Endodermal cell (in vitro differentiated cells): ENCODE measurements around the gene IRS2. TPM values are rescaled to one million over a fixed set of nuclear protein-coding genes. Genes with fewer than 3 reads are reported as not detected.

ENCODE experiments used
- DNase-seq: peaks from one replicate; pipeline ENCODE4 v3.0.0-alpha.2; 2017
- H3K27ac ChIP-seq: 2 replicates; pipeline ENCODE4 v1.5.1; 2013; ENCODE audit warnings: mild to moderate bottlenecking, low read depth, low read length, moderate library complexity
- H3K27me3 ChIP-seq: 2 replicates; pipeline ENCODE4 v1.6.1; 2013; ENCODE audit warnings: mild to moderate bottlenecking, low read length, moderate library complexity; ENCODE audit not compliant: insufficient read depth, control insufficient read depth, poor library complexity, severe bottlenecking
- H3K36me3 ChIP-seq: 2 replicates; pipeline ENCODE4 v1.7.0; 2013; ENCODE audit warnings: mild to moderate bottlenecking, low read length, moderate library complexity; ENCODE audit not compliant: control insufficient read depth, insufficient read depth
- H3K4me1 ChIP-seq: one replicate; pipeline ENCODE4 v1.7.0; 2013; ENCODE audit warnings: low read length; ENCODE audit not compliant: control insufficient read depth, insufficient read depth
- H3K4me3 ChIP-seq: 2 replicates; pipeline ENCODE4 v1.5.1; 2013; ENCODE audit warnings: mild to moderate bottlenecking, low read length, moderate library complexity
- H3K9ac ChIP-seq: 2 replicates; pipeline ENCODE4 v1.6.1; 2013; ENCODE audit warnings: mild to moderate bottlenecking, low read length, moderate library complexity; ENCODE audit not compliant: poor library complexity, severe bottlenecking; ENCODE audit errors: extremely low read depth
- H3K9me3 ChIP-seq: 2 replicates; pipeline ENCODE4 v1.6.1; 2013; ENCODE audit warnings: mild to moderate bottlenecking, low read length, moderate library complexity; ENCODE audit not compliant: control insufficient read depth
- H3K27ac Mint-ChIP-seq: 2 replicates; pipeline ENCODE4 v1.8.0; 2020; ENCODE audit warnings: mixed read lengths
- H3K27me3 Mint-ChIP-seq: 2 replicates; pipeline ENCODE4 v1.8.0; 2021; ENCODE audit warnings: mild to moderate bottlenecking, mixed read lengths; ENCODE audit not compliant: insufficient read depth
- H3K36me3 Mint-ChIP-seq: 2 replicates; pipeline ENCODE4 v1.8.0; 2020; ENCODE audit warnings: low read depth, mixed read lengths
- H3K4me1 Mint-ChIP-seq: 2 replicates; pipeline ENCODE4 v1.8.0; 2020; ENCODE audit warnings: mixed read lengths
- H3K4me3 Mint-ChIP-seq: 2 replicates; pipeline ENCODE4 v1.8.0; 2020; ENCODE audit warnings: mild to moderate bottlenecking, moderate library complexity, mixed read lengths
- H3K9me3 Mint-ChIP-seq: 2 replicates; pipeline ENCODE4 v1.8.0; 2020; ENCODE audit warnings: mild to moderate bottlenecking, mixed read lengths
- CTCF ChIP-seq: fragments of 200-600 bp; sonication (generic); conservative IDR thresholded peaks from 2 replicates; pipeline ENCODE4 v1.5.0; 2021; ENCODE audit warnings: antibody characterized with exemption, mild to moderate bottlenecking
- WGBS, 2 experiments: methylation state at CpG; one replicate each; pipeline versions ENCODE4 v1.1.5 to v1.1.7; 2013; ENCODE audit warnings: missing lambda C conversion rate in 2 of 2, mixed read lengths in 1 of 2; ENCODE audit not compliant: insufficient coverage in 1 of 2, insufficient read length in 1 of 2; 5-methylcytosine and 5-hydroxymethylcytosine counted together
- total RNA-seq, 2 donors: library from RNA; stranded (reverse); fragmentation: NEBNext Ultra II Directional in 1 of 2; extraction: Animal tissue kit (Norgen Biotek cat#: 25700) in 1 of 2; gene quantifications; 2 replicates in 1 of 2; 3 replicates in 1 of 2; pipeline ENCODE4 v1.2.1, GENCODE V29; 2021

IRS2 gene
- total RNA-seq, 2 donors from 2014 or later = 16.9 to 23.7 TPM

- 90 to 91% methylated on average over 5 to 10 of the region's 10 CpGs for WGBS, 2 experiments
- H3K4me3 Mint-ChIP-seq = no peak overlapping the region
- peaks cover 6% of the 10 kb centered on the region for H3K36me3 Mint-ChIP-seq
- Histone ChIP-seq H3K9ac (no peak overlapping the region), H3K27ac (peak overlapping the region; percentile 12), H3K4me3 (no peak overlapping the region), H3K9me3 (no peaks in the 10 kb centered on the region), H3K36me3 (no peaks in the 10 kb centered on the region), H3K4me1 (no peaks in the 10 kb centered on the region), H3K27me3 (no peaks in the 10 kb centered on the region)
- H3K9me3 Mint-ChIP-seq = no peaks in the 10 kb centered on the region
- DNase-seq = no peak
- H3K27ac Mint-ChIP-seq = no peak overlapping the region
- TF ChIP-seq CTCF = peak; percentile 49
- no peaks in the 10 kb centered on the region for H3K27me3 Mint-ChIP-seq
- H3K4me1 Mint-ChIP-seq = peaks cover 22% of the 10 kb centered on the region
These were observed 21.7 kb downstream of the IRS2 start for GRCh38 chr13:109764470-109765291.

- H3K4me3 Mint-ChIP-seq = no peak overlapping the region
- TF ChIP-seq CTCF = no peak
- Histone ChIP-seq H3K36me3 (no peaks in the 10 kb centered on the region), H3K27me3 (no peaks in the 10 kb centered on the region), H3K9me3 (no peaks in the 10 kb centered on the region), H3K27ac (no peak overlapping the region), H3K4me3 (no peak overlapping the region), H3K9ac (no peak overlapping the region), H3K4me1 (no peaks in the 10 kb centered on the region)
- peaks cover 2% of the 10 kb centered on the region for H3K36me3 Mint-ChIP-seq
- peak; percentile 54 for DNase-seq
- no peaks in the 10 kb centered on the region for H3K27me3 Mint-ChIP-seq
- no peaks in the 10 kb centered on the region for H3K9me3 Mint-ChIP-seq
- 80 to 83% methylated on average over 3 to 7 of the region's 7 CpGs for WGBS, 2 experiments
- peaks cover 22% of the 10 kb centered on the region for H3K4me1 Mint-ChIP-seq
- H3K27ac Mint-ChIP-seq = no peak overlapping the region
These were observed 22.3 kb downstream of the IRS2 start for GRCh38 chr13:109764045-109764444.

- Mint-ChIP-seq H3K36me3 (no peaks in the 10 kb centered on the region), H3K27me3 (no peaks in the 10 kb centered on the region), H3K9me3 (no peaks in the 10 kb centered on the region), H3K4me3 (no peak overlapping the region), H3K4me1 (peaks cover 22% of the 10 kb centered on the region), H3K27ac (no peak overlapping the region)
- H3K27me3 ChIP-seq = no peaks in the 10 kb centered on the region
- no peak overlapping the region for H3K27ac ChIP-seq
- 90 to 100% methylated on average over 6 of the region's 6 CpGs for WGBS, 2 experiments
- H3K4me1 ChIP-seq = no peaks in the 10 kb centered on the region
- no peak for DNase-seq
- H3K9me3 ChIP-seq = no peaks in the 10 kb centered on the region
- H3K4me3 ChIP-seq = no peak overlapping the region
- no peak overlapping the region for H3K9ac ChIP-seq
- TF ChIP-seq CTCF = no peak
- no peaks in the 10 kb centered on the region for H3K36me3 ChIP-seq
These were observed 23.6 kb downstream of the IRS2 start for GRCh38 chr13:109762791-109763190.
